Activated CD4-positive, alpha-beta T cell treated with anti-CD3 and anti-CD28 coated beads for 24 hours (primary cell): Measurements from ENCODE around the gene CDH4.

ENCODE experiments used
- DNase-seq, 2 donors: peaks; one replicate each; pipeline ENCODE4 v3.0.0-alpha.2; 2020; ENCODE audit warnings: low read depth in 2 of 2

CDH4 gene

GRCh38 chr20:61487346-61487996 is 235.4 kb downstream of the CDH4 start:
- no peak for DNase-seq

- DNase-seq = no peak
These were observed 235.9 kb downstream of the CDH4 start for GRCh38 chr20:61487997-61488371.

- no peak for DNase-seq
These were observed 238.7 kb downstream of the CDH4 start for GRCh38 chr20:61490721-61491120.

GRCh38 chr20:61492065-61492464 is 240.0 kb downstream of the CDH4 start:
- DNase-seq = no peak

- DNase-seq = no peak
These were observed 241.8 kb downstream of the CDH4 start for GRCh38 chr20:61493798-61494305.

GRCh38 chr20:61494763-61495575 is 242.9 kb downstream of the CDH4 start:
- DNase-seq = no peak

- DNase-seq = no peak
These were observed 245.1 kb downstream of the CDH4 start for GRCh38 chr20:61497029-61497627.

- no peak for DNase-seq
These were observed 247.9 kb downstream of the CDH4 start for GRCh38 chr20:61499859-61500554.

- no peak for DNase-seq
These were observed 248.8 kb downstream of the CDH4 start for GRCh38 chr20:61500791-61501321.

- DNase-seq = no peak
These were observed 250.4 kb downstream of the CDH4 start for GRCh38 chr20:61502433-61502832.

GRCh38 chr20:61503106-61503505 is 251.0 kb downstream of the CDH4 start:
- DNase-seq = no peak

- DNase-seq = no peak
These were observed 253.4 kb downstream of the CDH4 start for GRCh38 chr20:61505508-61505907.

- no peak for DNase-seq
These were observed 255.7 kb downstream of the CDH4 start for GRCh38 chr20:61507778-61508177.

- no peak for DNase-seq
These were observed 256.4 kb downstream of the CDH4 start for GRCh38 chr20:61508301-61509096.

- DNase-seq = no peak
These were observed 258.8 kb downstream of the CDH4 start for GRCh38 chr20:61510778-61511330.

- no peak for DNase-seq
These were observed 260.4 kb downstream of the CDH4 start for GRCh38 chr20:61512475-61512874.

- no peak for DNase-seq
These were observed 261.3 kb downstream of the CDH4 start for GRCh38 chr20:61513124-61514017.

GRCh38 chr20:61514018-61514365 is 261.9 kb downstream of the CDH4 start:
- DNase-seq = no peak

GRCh38 chr20:61514396-61514795 is 262.3 kb downstream of the CDH4 start:
- DNase-seq = no peak
